Calu3 (cell line): ENCODE data around the gene TMEM259. TPM values are rescaled to one million over a fixed set of nuclear protein-coding genes. Genes with fewer than 3 reads are reported as not detected.
A peak's percentile ranks its signal among the peaks of the same experiment; 100 is the strongest.

ENCODE experiments used
- BruUV-seq: library from RNA; stranded (reverse); fragments of 400-500 nt; replicated peaks from 2 replicates; lab custom pipeline; 2021; lab: Mats Ljungman, UMichigan
- CTCF ChIA-PET: fragments of 300-600 bp; sonication (Branson Sonifier 250); formaldehyde crosslinking; loops from one replicate; lab custom pipeline; 2022; ENCODE audit warnings: antibody characterized with exemption; lab: Charles Lee
- DNase-seq: peaks from one replicate; pipeline ENCODE4 v3.0.0; 2022
- H3K27ac Mint-ChIP-seq: one replicate; pipeline ENCODE4 v1.8.0; 2022; ENCODE audit warnings: mixed read lengths; ENCODE audit not compliant: unreplicated experiment
- H3K27me3 Mint-ChIP-seq: one replicate; pipeline ENCODE4 v1.8.0; 2022; ENCODE audit warnings: mixed read lengths; ENCODE audit not compliant: unreplicated experiment
- H3K36me3 Mint-ChIP-seq: one replicate; pipeline ENCODE4 v1.8.0; 2022; ENCODE audit warnings: mild to moderate bottlenecking, moderate library complexity, mixed read lengths; ENCODE audit not compliant: insufficient read depth, unreplicated experiment
- H3K4me1 Mint-ChIP-seq: one replicate; pipeline ENCODE4 v1.8.0; 2022; ENCODE audit warnings: mild to moderate bottlenecking, low read depth, mixed read lengths; ENCODE audit not compliant: unreplicated experiment
- H3K4me3 Mint-ChIP-seq: one replicate; pipeline ENCODE4 v1.8.0; 2022; ENCODE audit warnings: mild to moderate bottlenecking, low read depth, moderate library complexity, mixed read lengths; ENCODE audit not compliant: unreplicated experiment
- H3K9me3 Mint-ChIP-seq: one replicate; pipeline ENCODE4 v1.8.0; 2022; ENCODE audit warnings: low read depth, mixed read lengths; ENCODE audit not compliant: unreplicated experiment
- CTCF ChIP-seq: fragments of 200-600 bp; IDR thresholded peaks from one replicate; pipeline ENCODE4 v1.8.0; 2022; ENCODE audit warnings: antibody characterized with exemption; ENCODE audit not compliant: unreplicated experiment
- intact Hi-C: fragments of 100-400 bp; cut with micrococcal nuclease; formaldehyde crosslinking; loops from one replicate; pipeline ENCODE4 v1.10.0; 2022; ENCODE audit not compliant: unreplicated experiment
- total RNA-seq: library from RNA; stranded (reverse); gene quantifications from 2 replicates; pipeline ENCODE4 v1.2.3, GENCODE V29; 2022

TMEM259 gene
- total RNA-seq, 1 experiment from 2014 or later, result 129 TPM

DNA sequence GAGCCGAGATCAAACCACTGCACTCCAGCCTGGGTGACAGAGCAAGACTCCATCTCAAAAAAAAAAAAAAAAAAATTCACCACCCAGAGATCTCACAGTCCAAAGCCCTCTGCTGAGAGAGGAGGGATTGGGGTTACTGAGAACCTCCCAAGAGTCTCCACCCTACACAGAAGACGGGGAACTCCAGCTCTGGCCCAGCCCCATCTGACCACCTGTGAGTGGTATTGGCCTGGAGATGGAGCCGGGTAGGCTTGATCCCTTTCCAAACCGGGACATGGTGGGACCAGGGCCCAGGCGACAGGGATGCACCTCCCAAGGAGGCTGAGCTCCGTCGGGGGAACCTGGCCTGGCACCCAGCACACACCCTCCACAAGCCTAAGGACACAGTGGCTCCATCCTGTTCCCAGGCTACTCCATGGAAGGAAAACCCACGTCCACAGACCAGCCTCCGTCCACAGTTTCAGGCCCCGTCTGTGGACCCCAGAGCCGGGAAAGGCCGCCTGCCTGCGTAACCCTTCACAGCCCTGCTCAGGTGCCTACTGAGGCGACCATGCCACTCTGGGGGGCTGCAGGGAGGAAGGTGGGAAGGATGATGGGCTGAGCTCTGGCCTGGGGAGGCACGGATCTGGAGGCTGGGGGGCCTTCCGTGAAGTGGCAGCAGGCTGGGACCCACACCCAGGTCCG lies 1.8 kb downstream of the TMEM259 start:
- CTCF ChIA-PET, result no interaction called here
- H3K27ac Mint-ChIP-seq, result no peak overlapping the region

GRCh38 chr19:1018393-1018792 lies 2.5 kb downstream of the TMEM259 start:
- no peak for TF ChIP-seq CTCF
- intact Hi-C loops, result no loop called here
- Mint-ChIP-seq H3K9me3 (no peaks in the 10 kb centered on the region), H3K27me3 (no peaks in the 10 kb centered on the region), H3K4me1 (peaks cover 20% of the 10 kb centered on the region), H3K36me3 (peaks cover 56% of the 10 kb centered on the region), H3K27ac (peak overlapping the region; percentile 80), H3K4me3 (peak overlapping the region; percentile 67)
- DNase-seq, result no peak
- CTCF ChIA-PET, result no interaction called here
- no TSS peak for BruUV-seq

More for the DNA sequence above, 1.8 kb downstream of the TMEM259 start:
- DNase-seq, result no peak
- peaks cover 20% of the 10 kb centered on the region for H3K4me1 Mint-ChIP-seq
- no peaks in the 10 kb centered on the region for H3K9me3 Mint-ChIP-seq
- no peak for TF ChIP-seq CTCF
- BruUV-seq, result no TSS peak
- H3K4me3 Mint-ChIP-seq, result peak overlapping the region; percentile 87
- H3K27me3 Mint-ChIP-seq, result no peaks in the 10 kb centered on the region
- intact Hi-C loops, result no loop called here
- peaks cover 56% of the 10 kb centered on the region for H3K36me3 Mint-ChIP-seq

DNA sequence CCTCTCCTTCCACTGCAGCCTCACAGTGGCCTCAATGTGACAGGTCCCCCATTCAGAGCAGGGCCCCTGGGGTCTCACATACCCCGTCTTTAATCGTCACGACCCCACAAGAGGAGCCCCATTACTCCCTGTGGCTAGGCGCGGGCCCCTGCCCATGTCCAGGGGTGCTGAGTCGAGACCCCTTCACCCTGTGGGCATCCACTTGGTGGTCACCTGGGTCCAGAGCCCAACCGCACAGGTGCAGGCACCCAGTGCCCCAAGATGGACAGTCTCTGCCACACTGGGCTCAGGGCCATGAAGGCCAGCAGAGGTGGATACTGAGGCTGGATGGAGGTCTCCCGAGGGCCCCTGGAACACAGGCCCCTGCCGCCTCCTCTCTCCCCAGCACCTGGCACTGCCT lies 3.0 kb downstream of the TMEM259 start:
- no peak for DNase-seq
- no peaks in the 10 kb centered on the region for H3K9me3 Mint-ChIP-seq
- CTCF ChIA-PET, result interaction anchor here (0.9 kb wide), 1 partner anchor 21 kb away, joined by 3 read pairs; no protein-coding TSS in a partner anchor
- intact Hi-C loops, result no loop called here
- peaks cover 56% of the 10 kb centered on the region for H3K36me3 Mint-ChIP-seq
- H3K27ac Mint-ChIP-seq, result peak overlapping the region; percentile 80
- peak overlapping the region; percentile 67 for H3K4me3 Mint-ChIP-seq
- BruUV-seq, result no TSS peak
- H3K27me3 Mint-ChIP-seq, result no peaks in the 10 kb centered on the region
- peaks cover 20% of the 10 kb centered on the region for H3K4me1 Mint-ChIP-seq
- no peak for TF ChIP-seq CTCF

DNA sequence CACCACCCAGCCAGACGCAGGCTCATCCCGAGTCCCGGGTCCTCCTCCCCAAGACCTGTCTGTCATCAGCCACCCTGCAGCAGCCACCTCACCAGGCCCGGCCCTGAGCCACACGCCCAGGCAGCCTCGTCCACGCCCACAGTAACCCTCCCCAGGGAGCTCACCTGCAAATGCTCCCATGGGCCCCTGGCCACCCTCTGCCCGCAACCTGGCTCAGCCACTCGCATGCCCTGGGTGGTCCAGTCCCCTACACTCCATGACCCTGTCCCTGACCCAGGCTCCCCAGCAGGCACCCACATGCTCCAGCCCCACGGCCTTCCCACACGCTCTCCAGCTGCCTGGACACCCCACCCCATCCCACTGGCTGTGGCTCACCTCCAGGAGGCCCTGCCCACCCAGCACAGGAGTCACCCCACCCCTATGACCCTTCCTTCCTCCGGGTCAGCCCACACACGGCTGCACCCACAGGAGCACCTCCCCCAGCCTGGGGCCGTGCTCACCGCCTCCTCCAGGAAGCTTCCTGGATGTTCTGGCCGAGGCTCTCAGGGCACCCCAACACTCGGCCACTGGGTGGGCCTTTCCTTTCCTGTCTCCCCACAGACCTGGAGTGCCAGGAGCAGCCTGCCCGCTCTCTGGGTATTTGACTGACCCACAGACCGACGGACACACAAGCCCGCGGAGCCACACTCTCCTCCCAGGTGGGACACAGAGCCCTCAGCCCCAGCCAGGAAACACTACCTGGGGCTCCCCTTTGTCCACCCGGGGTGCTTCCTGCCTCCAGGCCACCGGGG lies 3.6 kb downstream of the TMEM259 start:
- Mint-ChIP-seq H3K36me3 (peaks cover 56% of the 10 kb centered on the region), H3K27me3 (no peaks in the 10 kb centered on the region), H3K27ac (peak overlapping the region; percentile 80), H3K9me3 (no peaks in the 10 kb centered on the region), H3K4me3 (peak overlapping the region; percentile 67), H3K4me1 (peaks cover 20% of the 10 kb centered on the region)
- CTCF ChIA-PET, result interaction anchor here (0.9 kb wide), 1 partner anchor 21 kb away, joined by 3 read pairs; no protein-coding TSS in a partner anchor
- peak; percentile 62 for DNase-seq
- intact Hi-C loops, result no loop called here
- TF ChIP-seq CTCF, result no peak
- BruUV-seq, result no TSS peak
